H4 (cell line): ENCODE results near the gene P2RY2. TPM values are rescaled to one million over a fixed set of nuclear protein-coding genes. Genes with fewer than 3 reads are reported as not detected.

ENCODE experiments used
- DNase-seq: peaks from one replicate; pipeline ENCODE4 v3.0.0-alpha.2; 2015; ENCODE audit warnings: low spot score
- total RNA-seq: library from RNA; depleted of rRNA; stranded (reverse); fragments of >200 nt; shearing (Covaris generic); gene quantifications from 2 replicates; pipeline ENCODE4 v1.2.3, GENCODE V29; 2014

Gene P2RY2
- total RNA-seq, 1 experiment from 2014 or later, result not detected

DNA sequence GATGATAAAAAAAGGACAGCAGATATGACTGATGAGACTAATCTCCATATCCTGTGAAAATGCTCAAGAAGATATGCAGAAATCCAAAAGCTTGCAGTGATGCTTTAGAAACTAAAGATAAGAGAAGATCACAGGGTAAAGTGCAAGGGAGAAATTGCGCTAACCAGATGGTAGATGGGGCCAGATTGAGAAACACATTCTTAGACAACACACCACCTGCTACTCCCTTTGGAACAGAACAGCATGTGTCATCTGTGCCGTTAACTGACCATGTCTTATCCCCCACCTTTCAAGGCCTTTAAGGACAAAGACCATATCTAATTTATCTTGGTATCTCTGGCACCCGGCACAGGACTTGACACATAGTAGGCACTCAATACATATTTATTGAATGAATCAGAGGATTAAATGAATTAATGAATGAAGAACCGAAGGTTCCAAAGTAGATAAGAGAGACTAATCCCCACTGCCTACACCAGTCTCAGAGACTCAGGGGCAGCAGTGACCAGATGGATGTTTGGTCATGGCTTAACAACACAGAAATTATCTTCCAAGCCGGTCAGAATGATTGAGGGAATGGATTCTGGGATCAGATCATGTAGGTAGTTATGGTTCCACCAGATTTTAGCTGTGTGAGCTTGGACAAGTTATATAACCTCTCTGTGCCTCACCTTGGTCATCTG lies 12.3 kb upstream of the P2RY2 start:
- no peak for DNase-seq

DNA sequence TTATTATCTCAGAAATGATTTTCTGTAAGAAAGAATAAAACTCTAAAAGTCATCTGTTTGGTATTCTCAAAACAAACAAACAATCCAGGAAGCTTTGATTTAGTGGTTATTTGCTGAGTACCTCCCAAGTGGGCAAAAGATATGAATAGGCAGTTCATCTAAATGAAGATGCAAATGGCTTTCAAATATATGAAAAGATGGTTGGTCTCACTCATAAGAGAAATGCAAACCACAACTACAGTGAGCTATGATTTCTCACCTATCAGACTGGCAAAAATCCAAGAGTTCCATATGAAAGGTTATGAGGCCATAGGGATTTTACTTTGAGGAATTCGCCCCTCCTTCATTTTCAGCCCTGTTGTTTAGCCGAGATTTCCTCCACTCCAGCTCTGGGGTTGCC lies 11.3 kb upstream of the P2RY2 start:
- no peak for DNase-seq

DNA sequence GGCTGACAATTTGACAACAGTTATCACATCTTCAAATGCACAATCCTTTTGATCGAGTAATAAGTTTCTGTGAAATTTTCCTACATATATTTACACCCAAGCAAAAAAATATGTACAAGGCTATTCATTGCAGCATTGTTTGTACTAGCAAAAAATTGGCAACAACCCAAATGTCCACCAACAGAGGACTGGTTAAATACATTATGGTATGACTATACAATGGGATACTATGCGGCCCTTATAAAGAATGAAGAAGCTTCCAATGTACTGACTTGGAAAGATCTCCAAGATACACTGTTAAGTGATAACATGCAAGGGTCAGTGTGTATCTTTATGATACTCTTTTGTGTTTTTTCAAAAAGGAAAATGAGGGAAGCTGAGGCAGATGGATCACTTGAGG lies 8.2 kb upstream of the P2RY2 start:
- DNase-seq, result no peak

DNA sequence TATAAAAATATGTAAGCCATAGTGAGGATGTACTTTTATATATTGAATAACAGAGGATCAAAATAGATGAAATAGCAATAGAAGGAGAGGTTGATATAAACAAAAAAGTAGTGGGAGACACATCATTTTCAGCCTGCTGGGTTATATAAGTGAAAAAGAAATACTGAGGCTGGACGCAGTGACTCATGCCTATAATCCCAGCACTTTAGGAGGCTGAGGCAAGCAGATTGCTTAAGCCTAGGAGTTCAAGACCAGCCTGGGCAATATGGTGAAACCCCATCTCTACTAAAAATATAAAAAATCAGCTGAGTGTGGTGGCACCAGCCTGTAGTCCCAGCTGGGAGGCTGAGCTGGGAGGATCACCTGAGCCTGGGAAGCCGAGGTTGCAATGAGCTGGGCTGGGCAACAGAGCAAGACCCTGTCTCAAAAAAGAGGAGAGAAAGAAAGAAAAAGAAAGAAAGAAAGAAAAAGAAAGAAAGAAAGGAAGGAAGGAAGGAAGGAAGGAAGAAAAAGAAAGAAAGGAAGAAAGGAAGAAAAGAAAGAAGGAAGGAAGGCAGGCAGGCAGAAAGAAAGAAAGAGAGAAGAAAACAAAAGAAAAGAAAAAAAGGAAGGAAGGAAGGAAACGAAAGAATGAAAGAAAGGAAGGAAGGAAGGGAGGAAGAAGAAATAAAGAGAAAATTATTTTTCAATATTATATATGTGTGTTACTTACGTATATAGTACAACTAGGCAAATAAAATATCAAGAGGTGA lies 7.0 kb upstream of the P2RY2 start:
- no peak for DNase-seq

DNA sequence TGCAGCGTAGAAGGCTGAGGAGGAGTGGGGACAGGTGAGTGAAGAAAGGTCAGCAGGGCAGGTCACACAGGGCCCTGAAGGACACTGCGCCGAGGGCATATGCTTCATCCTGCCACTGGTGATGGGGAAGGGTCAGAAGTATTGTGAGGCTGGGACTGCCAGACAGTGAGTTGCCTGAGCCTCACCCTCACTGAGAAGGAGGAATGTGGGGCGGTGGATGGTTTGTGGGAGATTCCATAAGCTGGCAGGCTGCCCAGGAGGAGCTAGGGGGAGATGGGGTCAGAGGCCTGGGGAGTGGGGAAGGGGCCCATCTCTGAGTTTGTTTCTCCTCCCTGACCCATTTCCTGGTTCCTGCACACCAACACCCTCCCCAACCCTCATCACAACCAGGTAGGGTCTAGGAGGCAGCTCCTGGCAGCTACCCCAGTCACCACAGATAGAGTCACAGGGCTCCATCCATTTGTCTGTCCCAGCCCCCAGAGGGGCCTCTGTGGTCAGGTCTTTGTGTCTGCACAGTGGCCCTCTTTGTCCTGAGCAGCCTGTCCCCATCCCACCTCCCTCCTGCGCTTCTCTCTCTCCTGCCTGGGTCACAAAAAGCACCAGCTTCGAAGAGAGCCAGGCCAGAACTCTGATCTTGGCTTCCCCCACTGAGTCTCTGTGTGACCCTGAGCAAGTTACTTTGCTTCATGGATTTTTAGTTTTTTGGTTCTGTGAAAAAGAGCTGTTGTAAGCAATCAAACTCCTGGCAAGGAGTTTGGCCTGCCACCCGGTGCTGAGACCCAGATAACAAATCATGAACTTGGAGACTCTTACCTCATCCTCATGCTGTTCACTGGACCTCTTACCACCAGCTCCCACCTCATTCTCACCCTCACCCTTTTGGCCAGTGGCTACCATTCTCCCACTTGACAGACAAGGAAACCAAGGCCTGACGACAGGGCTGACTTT lies 4.6 kb upstream of the P2RY2 start:
- no peak for DNase-seq

DNA sequence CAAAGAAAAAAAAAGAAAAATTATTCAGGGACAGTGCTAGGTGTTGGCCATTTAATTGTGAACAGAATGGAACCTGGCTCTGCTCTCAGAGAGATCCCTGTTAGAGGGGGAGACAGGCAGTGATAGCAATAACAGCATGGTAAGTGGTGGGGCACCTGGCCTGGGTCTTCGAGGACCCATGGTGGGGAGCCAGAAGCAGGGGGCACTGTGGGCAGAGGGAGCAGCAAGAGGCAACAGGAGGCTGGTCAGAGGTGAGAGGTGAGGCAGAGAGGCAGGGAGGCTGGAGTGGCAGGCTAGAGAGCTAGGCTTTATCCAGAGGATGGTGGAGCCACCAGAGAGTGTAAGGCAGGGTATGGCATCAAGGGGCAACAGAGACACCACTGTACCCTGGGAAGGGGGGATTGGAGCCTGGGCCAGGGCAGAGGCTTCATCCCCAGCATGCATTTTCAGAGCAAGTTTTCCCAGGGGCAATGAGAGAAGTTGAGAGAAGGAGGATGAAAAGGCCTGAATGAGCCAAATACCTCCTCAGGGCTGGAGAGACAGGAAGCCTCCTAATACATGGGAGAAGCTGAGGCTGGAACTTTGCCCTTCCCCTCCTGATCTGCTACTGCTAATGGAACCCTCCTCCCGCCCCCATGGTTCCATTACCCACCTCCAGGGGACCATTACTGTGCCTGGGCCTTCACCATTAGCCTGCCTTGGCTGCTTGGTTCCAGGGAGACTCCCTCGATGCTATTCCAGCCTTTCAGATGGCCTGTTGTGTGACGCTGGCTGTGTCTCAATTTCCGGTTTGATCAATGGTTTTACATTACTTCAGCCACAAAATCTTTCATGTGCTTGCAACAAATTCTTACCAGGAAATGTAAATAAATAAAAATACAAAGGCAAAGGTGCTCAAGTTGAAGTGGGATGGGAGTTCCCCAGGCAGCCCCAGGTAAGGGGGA lies 2.6 kb upstream of the P2RY2 start:
- DNase-seq, result no peak

DNA sequence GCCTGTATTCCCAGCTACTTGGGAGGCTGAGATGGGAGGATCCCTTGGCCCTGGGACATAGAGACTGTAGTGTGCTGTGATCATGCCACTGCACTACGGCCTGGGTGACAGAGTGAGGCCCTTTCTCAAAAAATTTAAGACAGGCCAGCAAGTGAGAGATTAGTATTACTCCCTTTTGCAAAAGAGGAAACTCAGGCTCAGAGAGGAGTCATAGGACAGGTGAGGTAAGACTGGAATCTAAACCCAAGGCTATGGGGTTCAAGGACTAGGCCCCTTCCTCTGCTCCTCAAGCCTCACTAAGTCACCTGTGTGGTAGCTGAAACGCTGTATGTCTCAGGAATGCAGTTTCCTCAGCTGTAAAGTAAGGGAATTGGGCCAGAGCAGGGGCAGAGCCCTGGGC lies 1.6 kb upstream of the P2RY2 start:
- DNase-seq, result no peak

DNA sequence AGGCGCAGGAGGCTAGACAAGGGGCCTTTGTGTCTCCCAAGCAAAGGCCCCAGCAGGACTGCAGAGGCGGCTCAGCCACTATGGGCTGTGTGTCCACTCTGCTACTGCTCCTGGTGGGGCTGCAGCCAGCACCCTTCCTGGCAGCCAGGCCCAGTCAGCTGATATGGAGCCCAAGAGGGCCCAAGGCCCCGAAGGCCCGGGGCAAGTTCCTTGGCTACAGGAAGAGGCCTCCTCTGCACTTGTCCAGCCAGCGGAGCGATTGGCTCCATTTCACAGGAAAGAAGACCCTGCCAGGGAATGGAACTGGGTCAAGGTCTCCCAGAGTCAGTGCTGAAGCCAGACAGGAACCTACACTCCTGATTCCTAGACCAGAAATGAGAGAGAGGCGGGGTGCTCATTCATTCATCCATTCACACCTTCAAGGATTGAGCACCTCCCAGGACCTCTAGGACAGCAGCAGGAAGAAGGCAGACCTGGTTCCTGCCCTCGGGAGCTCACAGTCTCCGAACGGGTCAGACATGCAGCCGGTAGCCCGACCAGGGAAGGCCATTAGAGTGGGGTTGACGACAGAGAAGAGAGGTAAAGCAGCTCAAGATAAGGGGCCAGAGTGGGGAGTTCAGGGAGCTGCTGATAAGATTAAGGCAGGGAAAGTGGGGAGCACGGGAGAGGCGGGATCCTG lies 811 bp upstream of the P2RY2 start:
- DNase-seq, result no peak

DNA sequence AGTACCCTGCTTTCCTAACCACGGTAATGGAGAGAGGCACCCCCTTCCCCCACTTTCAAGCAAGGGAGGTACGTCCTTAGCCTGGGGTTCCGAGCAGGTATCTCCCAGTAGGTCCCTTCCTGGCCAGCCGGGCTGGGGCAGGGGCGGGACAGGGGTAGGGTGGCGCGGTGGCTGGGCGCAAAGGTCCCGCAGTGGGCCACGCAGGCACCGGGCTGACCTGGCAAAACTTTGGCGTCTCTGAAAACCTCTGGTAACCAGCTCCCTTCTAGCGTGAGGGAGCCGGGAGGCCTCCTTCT lies 323 bp upstream of the P2RY2 start:
- DNase-seq, result no peak

DNA sequence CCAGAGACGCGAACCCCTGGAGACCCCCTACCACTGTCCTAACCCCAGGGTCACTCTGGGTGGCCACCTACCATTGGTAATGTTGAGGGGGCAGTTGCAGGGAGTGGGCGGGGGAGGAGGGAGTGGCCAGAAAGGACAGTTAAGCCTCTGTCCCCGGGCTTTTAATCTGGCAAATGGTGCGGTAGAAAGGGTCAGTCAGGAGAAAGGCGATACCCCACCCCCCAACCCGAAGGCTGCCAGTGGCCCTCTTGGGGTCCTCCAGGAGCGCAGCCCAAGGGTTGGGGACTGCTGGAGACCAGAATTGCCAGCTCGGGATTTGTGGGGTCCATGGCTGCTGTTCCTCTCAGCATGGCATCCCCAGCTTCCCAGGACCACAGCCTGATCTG lies 742 bp downstream of the P2RY2 start:
- no peak for DNase-seq

DNA sequence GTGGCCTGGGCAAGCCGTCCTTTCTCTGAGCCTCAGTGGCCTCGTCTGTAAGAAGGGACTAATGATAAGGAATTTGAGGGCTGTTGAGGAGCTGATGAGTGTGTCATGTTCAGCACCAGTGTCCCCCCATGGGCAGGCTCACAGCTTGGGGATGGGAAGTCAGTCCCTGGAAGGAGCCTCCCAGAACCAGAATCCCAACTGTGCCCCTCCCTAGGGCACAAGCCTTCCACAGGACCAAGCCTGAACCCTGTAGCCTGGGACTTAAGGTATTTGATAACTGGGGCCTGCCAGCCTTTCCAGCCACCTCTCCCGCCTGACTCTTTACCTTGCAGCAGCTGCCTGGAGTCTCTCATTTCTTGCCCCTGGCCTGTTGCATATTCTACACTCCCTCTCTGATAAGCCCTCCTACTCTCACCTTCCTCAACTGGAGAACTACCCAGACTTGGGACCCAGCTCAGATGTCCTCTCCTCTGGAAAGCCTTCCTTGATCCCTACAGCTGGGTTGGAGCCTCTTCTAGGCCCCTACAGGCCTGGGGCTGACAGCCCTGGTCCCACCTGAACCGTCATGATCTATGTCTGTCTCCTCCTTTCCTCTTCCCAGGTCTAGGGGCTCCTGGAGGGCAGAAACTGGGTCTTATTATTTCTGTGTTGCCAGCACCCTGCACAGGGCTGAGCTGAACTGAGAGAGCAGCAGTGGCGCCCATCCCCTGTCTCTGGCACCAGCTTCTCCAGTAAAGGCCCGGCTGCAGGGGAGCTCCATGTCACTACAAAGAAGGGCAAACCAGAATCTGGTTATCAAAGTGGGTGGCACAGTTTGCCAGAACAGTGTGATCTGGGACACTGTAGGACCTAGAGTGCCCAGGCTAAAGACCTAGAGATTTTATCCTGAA lies 1.6 kb downstream of the P2RY2 start:
- DNase-seq, result no peak

DNA sequence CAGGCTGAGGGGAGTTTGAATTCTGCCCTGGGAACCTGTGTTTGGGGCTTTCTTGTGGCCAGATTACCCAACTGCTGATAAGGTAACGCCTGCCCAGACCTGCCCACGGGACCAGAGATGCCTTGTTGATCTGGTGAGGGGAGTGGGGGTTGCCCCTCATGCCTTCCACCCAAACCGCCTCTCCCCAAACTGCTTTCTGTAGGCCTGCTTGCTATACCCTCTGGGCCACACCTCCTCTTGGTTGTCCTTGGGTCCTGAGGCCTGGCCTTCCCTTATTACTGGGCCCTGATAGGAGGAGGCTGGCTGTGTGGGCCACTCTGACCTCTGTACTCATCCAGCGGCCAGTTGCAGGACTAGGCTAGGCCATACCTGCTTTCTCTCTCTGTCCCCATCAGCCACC lies 3.4 kb downstream of the P2RY2 start:
- DNase-seq, result no peak

DNA sequence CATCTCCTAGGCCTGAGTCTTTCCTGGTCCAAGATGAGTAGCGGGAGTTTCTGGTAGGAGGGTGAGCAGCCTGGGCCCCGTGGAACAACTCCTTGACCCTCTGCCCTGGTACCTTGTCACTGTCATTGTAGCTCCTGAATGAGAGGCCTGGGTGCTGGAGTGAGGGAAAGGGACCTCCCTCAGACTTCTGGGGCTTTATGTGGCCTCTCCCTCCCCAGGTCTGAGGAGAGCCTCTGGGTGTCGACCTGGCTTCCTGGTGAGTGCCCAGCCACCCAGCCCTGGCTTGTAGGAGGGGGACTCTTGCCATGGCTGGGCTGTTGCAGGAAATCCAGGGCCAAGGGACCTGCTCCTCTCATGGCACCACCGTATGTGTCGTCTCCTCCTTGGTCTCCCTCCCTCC lies 3.9 kb downstream of the P2RY2 start:
- DNase-seq, result no peak

DNA sequence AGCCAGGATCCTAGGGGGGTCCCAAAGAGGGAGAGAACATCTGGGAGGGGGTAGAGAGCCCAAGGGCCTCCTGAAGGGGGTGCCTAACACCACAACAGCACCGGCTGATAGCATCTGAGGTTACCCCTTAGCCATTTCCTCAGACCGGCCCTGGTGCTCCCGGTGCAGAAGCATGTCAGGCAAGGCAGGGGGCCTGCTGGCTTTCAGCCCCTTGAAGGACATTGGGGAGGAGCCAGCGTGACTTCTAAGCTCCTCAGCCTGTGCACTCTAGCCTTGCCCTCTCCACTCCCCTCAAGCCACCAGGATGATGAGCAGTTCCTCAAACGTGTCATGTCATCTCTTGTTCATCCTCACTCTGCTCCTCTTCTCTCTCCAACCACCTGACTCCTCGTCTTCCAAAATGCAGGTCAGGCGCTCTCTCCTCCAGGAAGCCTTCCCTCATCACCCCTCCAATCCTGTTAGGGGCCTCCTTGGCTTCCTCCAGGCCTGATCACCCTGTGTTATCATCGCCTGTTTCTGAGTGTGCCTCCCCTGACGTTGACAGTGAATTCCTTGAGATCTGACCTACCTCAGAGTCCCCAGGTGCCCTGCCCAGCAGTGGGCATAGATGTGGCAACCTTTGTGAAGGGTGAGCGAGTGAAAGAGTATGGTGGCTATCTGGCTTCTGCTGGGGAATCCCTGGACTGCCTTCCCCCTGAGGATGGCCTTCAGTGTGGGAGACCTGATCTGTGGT lies 6.1 kb downstream of the P2RY2 start:
- no peak for DNase-seq

DNA sequence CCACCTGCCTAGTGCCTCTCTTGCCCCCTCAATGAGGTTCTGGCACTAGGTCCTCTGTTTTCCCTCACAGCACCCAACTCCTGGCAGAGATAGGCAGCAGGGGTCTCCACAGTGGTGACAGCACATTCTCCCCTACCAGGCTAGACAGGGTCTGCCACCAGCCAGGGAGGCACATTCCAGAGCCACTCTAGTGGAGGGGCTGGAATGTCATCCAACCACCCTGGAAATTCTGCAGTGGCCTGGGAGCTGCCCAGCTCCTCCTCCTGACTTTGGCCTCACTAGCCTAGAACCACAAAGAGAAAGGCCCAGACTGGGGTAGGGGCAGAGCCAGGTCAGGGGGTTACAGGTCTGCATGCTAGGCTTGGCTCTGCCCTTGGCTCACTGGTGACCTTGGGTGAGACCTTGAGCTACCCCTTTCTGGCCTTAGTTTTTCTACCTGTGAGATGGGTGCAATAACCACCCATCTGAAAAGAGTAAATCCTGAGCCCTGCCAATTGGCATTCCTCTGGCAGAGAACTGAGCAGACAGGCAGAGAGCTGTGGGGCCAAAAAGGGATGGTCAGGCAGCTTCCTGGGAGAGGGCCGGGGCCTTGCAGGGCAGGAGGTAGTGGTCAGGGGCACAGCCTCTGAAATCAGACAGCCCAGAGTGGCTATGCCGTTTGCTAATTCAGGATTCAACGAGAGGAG lies 7.1 kb downstream of the P2RY2 start:
- DNase-seq, result no peak

DNA sequence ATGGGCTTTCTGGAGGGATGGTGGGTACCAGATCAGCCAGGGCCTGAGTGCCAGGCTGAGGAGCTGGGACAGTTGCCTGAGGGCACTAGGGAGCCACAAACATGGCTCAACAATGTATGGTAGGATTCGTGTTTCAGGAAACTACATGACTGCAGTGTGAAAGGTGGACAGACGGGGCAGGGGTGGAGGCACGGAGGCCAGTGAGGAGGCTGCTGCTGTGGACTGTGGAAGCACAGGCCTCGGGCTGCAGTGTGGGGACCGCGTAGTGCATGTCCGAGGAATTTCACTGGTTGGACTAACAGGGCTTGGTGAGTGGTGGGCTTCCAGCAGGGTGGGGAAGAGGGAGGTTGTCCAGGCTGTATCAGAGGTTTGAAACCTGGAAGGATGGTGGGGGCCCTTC lies 7.8 kb downstream of the P2RY2 start:
- DNase-seq, result no peak

DNA sequence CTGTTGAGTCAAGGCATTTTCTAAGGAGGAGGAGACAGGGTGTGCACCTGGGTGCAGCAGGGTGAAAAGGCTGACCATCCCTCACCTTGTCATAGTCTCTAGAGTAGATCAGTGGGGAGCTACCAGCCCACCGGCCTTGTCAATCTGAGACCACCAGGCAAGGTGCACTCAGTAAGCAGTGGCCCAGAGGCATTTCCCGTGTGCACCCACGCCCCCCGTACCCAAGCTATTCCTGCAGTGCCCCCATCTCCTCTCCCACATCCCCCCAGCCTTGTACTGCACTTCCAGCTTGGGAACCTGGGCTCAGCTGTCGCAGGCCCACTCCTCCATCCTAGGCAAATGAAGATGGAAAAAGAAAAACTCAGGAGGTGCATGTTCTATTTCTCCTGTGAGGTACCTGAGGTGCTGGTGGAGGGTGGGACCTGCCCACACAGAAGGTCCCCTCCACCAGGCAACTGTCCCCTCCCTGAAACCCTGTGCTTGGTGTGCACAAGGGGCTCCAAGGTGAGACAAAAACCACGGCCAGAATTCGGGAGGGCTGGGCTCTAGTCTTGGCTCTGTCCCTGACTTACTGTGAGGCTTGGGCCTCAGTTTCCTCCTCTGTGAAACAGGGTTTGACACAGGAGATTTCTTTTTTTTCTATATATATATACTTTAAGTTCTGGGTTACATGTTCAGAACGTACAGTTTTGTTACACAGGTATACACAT lies 8.4 kb downstream of the P2RY2 start:
- no peak for DNase-seq

DNA sequence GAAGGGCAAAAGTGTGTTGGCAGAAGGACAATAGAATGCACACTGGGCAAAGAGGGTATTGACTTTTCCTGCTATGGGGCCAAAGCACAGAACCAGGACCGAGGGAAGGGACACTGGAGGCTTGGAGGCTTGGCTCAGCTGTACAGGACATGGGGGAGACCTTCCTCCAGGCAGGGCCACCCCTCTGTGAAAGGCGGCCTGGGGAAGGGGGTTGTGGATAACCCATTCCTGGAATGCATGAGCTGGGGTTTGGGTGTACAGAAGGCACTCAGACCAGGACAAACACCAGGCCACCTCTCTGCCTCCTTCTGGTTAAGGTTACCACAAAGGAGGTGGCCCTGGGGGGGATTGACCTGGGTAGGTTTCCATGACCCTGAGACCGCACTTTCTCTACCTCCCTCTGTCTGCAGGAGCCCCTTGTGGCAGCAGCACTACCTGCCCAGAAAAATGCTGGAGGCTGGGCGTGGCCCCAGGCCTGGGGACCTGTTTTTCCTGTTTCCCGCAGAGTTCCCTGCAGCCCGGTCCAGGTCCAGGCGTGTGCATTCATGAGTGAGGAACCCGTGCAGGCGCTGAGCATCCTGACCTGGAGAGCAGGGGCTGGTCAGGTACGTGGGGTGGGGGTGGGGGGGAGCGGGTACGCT lies 9.6 kb downstream of the P2RY2 start:
- DNase-seq, result no peak
